SW 1271 (cell line): ENCODE measurements around the gene SESTD1.
A peak's percentile ranks its signal among the peaks of the same experiment; 100 is the strongest.
"Not testable (repeated sequence)": the region's sequence is repeated elsewhere in the genome, so short reads cannot be mapped to it uniquely, and the experiment has no call there.

Source experiments
- DNase-seq, 2 experiments: peaks; one replicate each; lab custom pipeline; 2025; lab: John Stamatoyannopoulos, UW

The SESTD1 gene

DNA sequence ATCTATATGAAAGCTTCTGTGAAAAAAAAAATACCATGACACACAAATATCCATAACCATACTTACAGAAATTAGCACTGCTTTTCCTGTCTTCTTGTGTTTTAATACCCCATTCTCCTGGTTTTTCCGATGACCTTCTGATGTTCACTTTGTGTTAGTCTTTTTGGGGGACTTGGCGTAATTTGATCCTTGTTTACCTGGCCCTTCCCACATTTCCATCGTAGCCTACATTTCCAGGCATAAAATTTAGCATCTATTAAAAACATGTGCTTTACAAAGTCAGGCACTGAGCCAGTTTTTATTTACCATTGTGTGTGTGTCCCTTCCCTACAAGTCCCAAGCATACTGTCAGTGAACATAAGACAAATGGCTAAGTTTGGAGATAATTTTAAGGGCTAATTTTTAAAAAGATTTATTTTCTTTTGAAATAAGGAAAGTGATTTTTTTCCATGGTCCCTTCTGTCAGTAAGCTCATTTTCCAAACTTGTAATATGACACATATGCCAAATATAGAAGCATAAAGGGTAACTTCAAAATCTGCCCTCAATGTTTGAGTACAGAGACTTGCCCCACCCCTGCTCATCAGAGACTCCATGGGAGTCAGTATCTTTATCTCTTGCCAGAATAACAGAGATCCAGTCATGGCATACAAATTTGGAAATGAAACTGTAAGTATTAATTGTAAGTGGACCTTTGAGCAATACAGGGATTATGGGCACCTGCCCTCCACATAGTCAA is 27.3 kb downstream of the SESTD1 start:
- DNase-seq, result no peak

DNA sequence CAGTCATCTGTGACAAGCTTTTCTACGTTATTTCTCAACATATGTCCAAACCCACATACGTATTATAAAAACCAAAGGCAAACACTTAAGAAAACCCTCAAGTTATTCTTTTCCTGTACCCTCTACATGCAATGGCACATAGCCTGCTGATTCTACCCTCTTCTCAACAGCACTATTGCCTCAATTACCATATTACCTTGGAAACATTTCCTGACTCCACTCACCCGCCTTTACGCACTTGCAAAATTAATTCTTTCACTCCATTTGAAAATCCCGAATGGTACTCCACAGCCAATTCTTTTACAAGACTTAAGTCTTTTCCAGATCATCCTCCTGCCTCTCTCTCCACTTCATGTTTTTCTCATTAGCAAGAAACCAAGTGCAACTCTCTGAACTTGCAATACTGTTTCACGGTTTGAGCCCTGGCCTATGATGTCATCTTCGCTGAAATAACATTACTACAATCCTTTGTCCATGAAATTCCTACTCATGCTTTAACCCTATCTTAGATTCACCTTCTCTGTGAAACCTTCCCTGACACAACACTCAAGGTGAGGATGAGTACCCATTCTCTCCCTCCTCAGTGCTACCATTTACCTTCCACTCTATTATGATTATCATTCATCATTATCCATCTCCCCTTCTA is 29.0 kb downstream of the SESTD1 start:
- no peak for DNase-seq

DNA sequence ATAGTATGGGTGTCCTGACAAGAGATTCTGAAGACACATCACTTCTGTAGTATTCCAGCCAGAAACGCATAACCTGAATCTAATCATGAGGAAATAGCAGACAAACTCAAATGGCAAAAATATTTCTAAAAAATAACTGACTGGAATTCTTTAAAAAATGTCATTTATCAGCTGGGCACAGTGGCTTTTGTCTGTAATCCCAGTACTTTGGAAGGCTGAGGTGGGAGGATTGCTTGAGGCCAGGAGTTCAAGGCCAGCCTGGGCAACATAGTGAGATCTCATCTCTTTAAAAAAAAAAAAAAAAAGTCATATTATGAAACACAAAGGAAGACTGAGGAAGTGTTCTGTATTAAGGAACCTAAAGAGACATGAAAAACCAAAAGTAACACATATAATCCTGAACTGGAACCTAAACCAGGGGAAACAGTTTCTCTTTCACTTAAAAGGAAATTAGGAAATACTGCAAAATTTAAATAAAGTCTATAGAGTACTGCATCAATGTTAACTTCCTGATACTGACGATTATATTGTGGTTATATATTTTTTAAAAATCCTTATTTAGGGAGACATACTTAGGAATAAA is 29.9 kb downstream of the SESTD1 start:
- DNase-seq, result no peak

GRCh38 chr2:179233626-179234430 is 30.8 kb downstream of the SESTD1 start:
- DNase-seq, result no peak

DNA sequence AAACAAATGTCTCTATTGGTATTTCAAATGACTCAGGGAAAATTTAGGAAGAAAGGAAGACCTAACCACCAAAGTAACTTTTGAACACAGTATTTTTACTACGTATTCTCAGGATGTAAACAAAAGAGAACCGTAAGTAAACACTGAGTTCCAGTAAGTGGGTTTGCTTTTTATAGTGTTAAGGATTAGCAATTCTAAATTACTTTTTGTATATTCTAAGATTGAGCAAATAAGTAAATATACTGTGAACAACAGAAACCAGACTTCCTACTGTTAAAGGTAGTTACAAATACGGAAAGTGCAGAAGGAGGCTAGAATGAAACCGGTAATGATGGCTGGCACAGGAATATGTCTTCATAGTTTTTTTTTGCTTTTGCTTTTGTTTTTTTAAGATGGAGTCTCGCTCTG is 31.5 kb downstream of the SESTD1 start:
- no peak for DNase-seq

GRCh38 chr2:179226961-179227259 is 37.7 kb downstream of the SESTD1 start:
- no peak for DNase-seq

DNA sequence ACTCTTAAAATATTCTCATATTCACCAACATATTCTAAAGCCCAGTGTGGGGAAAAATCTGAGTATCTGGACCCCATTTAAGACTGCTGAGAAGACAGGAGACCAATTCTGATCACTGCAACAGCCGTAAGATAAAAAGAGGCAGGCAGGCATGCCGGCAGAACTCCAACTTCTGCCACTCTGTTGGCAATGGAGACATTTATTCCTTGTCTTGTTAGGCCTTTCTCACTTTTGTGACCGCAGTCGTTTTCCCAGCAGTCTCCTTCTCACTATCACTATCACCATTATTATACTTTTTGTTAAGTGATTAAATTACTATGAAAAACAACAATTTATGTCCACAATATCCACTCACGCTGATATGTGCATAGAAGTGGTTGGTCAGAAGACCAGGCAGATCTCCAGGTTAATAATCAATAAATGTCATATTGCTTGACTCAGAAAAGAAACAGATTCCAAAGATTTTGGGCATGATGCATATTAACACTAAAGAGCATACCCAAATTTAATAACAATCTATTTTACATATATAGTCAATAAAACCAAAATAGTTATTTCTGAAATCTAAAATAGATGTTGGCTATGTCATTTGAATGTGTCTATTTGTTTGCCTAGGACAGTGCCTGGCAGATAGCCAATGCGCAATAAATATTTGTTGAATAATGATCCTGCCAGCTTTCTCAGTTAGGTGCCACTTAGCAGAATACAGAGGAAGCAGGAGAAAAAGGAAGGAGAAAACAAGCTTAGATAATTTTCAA is 38.2 kb downstream of the SESTD1 start:
- DNase-seq, result no peak

- DNase-seq, result no peak
These were observed 40.3 kb downstream of the SESTD1 start for GRCh38 chr2:179224361-179224760.

- no peak for DNase-seq
These were observed 42.6 kb downstream of the SESTD1 start for GRCh38 chr2:179222076-179222475.

- peak in 1 of 2 experiments; percentile 57 for DNase-seq
These were observed 45.6 kb downstream of the SESTD1 start for GRCh38 chr2:179218848-179219594.

DNA sequence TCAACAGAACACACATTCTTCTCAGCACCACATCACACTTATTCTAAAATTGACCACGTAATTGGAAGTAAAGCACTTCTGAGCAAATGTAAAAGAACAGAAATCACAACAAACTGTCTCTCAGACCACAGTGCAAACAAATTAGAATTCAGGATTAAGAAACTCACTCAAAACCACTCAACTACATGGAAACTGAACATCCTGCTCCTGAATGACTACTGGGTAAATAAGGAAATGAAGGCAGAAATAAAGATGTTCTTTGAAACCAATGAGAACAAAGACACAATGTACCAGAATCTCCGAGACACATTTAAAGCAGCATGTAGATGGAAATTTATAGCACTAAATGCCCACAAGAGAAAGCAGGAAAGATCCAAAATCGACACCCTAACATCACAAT is 50.0 kb downstream of the SESTD1 start:
- not testable (repeated sequence) for DNase-seq

GRCh38 chr2:179211355-179211754 is 53.3 kb downstream of the SESTD1 start:
- DNase-seq, result no peak

GRCh38 chr2:179208277-179208676 is 56.4 kb downstream of the SESTD1 start:
- DNase-seq, result not testable (repeated sequence)

- no peak for DNase-seq
These were observed 57.6 kb downstream of the SESTD1 start for GRCh38 chr2:179207047-179207446.

GRCh38 chr2:179201869-179202268 is 62.8 kb downstream of the SESTD1 start:
- DNase-seq, result peak in 1 of 2 experiments; percentile 16

DNA sequence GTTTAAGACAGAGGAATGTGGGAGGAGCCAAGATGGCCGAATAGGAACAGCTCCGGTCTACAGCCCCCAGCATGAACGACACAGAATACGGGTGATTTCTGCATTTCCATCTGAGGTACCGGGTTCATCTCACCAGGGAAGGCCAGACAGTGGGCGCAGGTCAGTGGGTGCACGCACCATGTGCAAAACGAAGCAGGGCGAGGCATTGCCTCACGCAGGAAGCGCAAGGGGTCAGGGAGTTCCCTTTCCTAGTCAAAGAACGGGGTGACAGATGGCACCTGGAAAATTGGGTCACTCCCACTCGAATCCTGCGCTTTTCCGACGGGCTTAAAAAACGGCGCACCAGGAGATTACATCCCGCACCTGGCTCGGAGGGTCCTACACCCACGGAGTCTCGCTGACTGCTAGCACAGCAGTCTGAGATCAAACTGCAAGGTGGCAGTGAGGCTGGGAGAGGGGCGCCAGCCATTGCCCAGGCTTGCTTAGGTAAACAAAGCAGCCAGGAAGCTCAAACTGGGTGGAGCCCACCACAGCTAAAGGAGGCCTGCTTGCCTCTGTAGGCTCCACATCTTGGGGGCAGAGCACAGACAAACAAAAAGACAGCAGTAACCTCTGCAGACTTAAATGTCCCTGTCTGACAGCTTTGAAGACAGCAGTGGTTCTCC is 68.6 kb downstream of the SESTD1 start:
- DNase-seq, result not testable (repeated sequence)

- no peak for DNase-seq
These were observed 69.5 kb downstream of the SESTD1 start for GRCh38 chr2:179195141-179195540.

DNA sequence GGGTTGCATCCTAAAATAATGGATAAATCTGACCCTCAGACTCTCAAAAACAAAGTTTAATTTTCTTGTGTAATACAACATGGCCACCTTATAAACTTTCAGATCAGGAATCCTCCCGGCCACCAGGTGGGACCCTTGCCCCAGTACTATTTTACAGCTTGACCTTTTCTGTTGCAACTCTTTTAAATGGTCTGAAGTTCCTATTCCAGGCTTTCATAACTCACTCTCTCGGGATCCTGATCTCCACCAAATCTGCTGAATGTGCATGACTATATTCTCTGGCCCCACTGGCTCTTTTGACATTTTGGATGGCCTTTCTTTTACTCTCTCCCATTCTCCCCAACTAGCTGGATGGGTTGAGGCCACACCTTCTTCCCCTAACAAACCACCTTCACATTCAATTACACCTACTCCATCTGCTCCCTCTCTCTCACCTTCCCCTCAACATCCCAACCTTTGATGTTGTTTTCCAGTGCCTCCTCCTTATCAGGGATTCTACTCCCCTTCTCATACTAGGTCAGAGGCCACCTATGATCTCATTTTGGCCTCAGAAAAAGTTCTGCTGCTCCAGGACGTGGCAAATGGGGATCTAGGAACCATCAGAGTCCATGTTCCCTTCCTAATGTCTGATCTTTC is 70.8 kb downstream of the SESTD1 start:
- DNase-seq, result no peak

DNA sequence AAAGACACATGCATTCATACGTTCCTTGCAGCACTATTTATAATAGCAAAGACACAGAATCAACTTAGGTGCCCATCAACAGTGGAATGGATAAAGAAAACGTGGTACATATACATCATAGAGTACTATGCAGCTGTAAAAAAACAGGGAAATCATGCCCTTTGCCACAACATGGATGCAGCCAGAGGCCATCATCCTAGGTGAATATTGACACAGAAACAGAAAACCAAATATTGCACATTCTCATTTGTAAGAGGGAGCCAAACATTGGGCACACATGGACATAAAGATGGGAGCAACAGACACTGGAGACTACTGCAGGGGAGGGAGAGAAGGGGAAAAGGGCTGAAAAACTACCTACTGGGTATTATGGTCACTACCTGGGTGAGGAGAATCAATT is 73.5 kb downstream of the SESTD1 start:
- no peak for DNase-seq

DNA sequence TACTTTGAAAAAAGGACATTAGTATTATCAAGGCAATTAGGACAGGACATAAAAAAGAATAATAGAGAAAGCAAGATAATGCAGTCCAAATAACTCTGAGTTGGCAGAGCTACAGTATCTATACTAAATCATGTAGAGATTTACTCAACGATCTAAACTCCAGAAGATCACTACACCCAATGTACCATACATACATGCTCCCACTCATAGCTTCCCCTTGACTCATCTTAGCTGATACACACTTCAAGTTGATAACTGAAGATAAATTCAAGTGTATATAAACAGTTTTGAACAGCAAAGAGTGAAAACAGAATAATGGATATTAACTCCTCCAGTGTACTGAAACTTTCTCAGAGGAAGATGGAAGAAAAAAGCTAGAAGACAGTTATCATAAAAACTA is 78.5 kb downstream of the SESTD1 start:
- DNase-seq, result no peak
